Measurements from ENCODE around the gene ENC1.

ENC1 gene

GRCh38 chr5:74660140-74660539, 19.6 kb upstream of the ENC1 start:
- DNase-seq: no peak

- DNase-seq: no peak
Measured at GRCh38 chr5:74659172-74659571, 18.6 kb upstream of the ENC1 start.

GRCh38 chr5:74657165-74657564, 16.6 kb upstream of the ENC1 start:
- DNase-seq: no peak

GRCh38 chr5:74655716-74656115, 15.2 kb upstream of the ENC1 start:
- DNase-seq: no peak

- DNase-seq: no peak
Measured at GRCh38 chr5:74655206-74655605, 14.7 kb upstream of the ENC1 start.

GRCh38 chr5:74653991-74654390, 13.5 kb upstream of the ENC1 start:
- no peak for DNase-seq

- DNase-seq: no peak
Measured at GRCh38 chr5:74652576-74652975, 12.0 kb upstream of the ENC1 start.

GRCh38 chr5:74651710-74652109, 11.2 kb upstream of the ENC1 start:
- no peak for DNase-seq

- no peak for DNase-seq
Measured at GRCh38 chr5:74649421-74649973, 9.0 kb upstream of the ENC1 start.

- peak; percentile 65 for DNase-seq
Measured at GRCh38 chr5:74648835-74649293, 8.3 kb upstream of the ENC1 start.

- no peak for DNase-seq
Measured at GRCh38 chr5:74647096-74647495, 6.6 kb upstream of the ENC1 start.

GRCh38 chr5:74643111-74643562, 2.6 kb upstream of the ENC1 start:
- no peak for DNase-seq

GRCh38 chr5:74642543-74642863, 2.0 kb upstream of the ENC1 start:
- no peak for DNase-seq

- DNase-seq: peak; percentile 80
Measured at GRCh38 chr5:74641735-74642542, 1.4 kb upstream of the ENC1 start.

- peak; percentile 94 for DNase-seq
Measured at GRCh38 chr5:74640954-74641734, 616 bp upstream of the ENC1 start.

- DNase-seq: peak; percentile 90
Measured at GRCh38 chr5:74639807-74640449, 600 bp downstream of the ENC1 start.

GRCh38 chr5:74638970-74639806, 1.3 kb downstream of the ENC1 start:
- peak; percentile 35 for DNase-seq

- DNase-seq: peak; percentile 33
Measured at GRCh38 chr5:74638544-74638969, 2.0 kb downstream of the ENC1 start.

- no peak for DNase-seq
Measured at GRCh38 chr5:74636552-74636951, 4.0 kb downstream of the ENC1 start.

GRCh38 chr5:74636149-74636548, 4.4 kb downstream of the ENC1 start:
- DNase-seq: no peak

GRCh38 chr5:74634611-74635286, 5.8 kb downstream of the ENC1 start:
- no peak for DNase-seq
